Stomach (tissue), 19 donors: ENCODE measurements around the gene ESM1. TPM values are rescaled to one million over a fixed set of nuclear protein-coding genes. Genes with fewer than 3 reads are reported as not detected.

ENCODE experiments used
- DNase-seq, 2 donors: peaks; one replicate each; pipeline versions ENCODE4 v3.0.0 to v3.0.0-alpha.2; 2013 to 2019
- H3K27ac ChIP-seq, 5 donors: fragments of 200-600 bp in 4 of 5; sonication (generic) in 4 of 5; one replicate each; pipeline ENCODE4 v1.5.1; 2013 to 2019; ENCODE audit warnings: mild to moderate bottlenecking in 1 of 5, moderate library complexity in 1 of 5
- H3K27me3 ChIP-seq, 3 donors: fragments of 200-600 bp; sonication (generic); one replicate each; pipeline ENCODE4 v1.5.1; 2017 to 2019; ENCODE audit warnings: mixed run types in 1 of 3
- H3K36me3 ChIP-seq, 4 donors: fragments of 200-600 bp; sonication (generic); 1 replicate in 3 of 4; 2 replicates in 1 of 4; pipeline ENCODE4 v1.5.1; 2016 to 2019
- H3K4me1 ChIP-seq, 4 donors: fragments of 200-600 bp; sonication (generic); one replicate each; pipeline ENCODE4 v1.5.1; 2016 to 2019
- H3K4me3 ChIP-seq, 4 donors: fragments of 200-600 bp; sonication (generic) in 3 of 4; one replicate each; pipeline ENCODE4 v1.5.1; 2016 to 2019; ENCODE audit warnings: mild to moderate bottlenecking in 1 of 4
- H3K9me3 ChIP-seq, 4 donors: fragments of 200-600 bp; sonication (generic); one replicate each; pipeline ENCODE4 v1.5.1; 2016 to 2019
- EP300 ChIP-seq: sonication (generic); formaldehyde crosslinking; IDR thresholded peaks from one replicate; pipeline ENCODE4 v1.6.1; 2017; ENCODE audit warnings: antibody characterized with exemption
- POLR2A ChIP-seq, 4 donors: fragments of 450-650 bp; IDR thresholded peaks; one replicate each; pipeline ENCODE4 v1.6.1; 2016; ENCODE audit warnings: antibody characterized with exemption in 4 of 4, control low read depth in 2 of 4, mild to moderate bottlenecking in 1 of 4, moderate library complexity in 1 of 4
- POLR2AphosphoS5 ChIP-seq, 3 donors: sonication (generic); formaldehyde crosslinking; IDR thresholded peaks; one replicate each; pipeline ENCODE4 v1.6.1; 2016; ENCODE audit warnings: antibody characterized with exemption in 3 of 3
- WGBS, 5 donors: extraction: QIAGEN DNeasy Blood & Tissue Kit in 3 of 5; methylation state at CpG; one replicate each; pipeline versions ENCODE4 v1.1.5 to v1.1.7; 2013 to 2018; 5-methylcytosine and 5-hydroxymethylcytosine counted together
- intact Hi-C: fragments of 100-400 bp; cut with DNase I; formaldehyde crosslinking; loops from one replicate; pipeline ENCODE4 v1.15.1; 2023; ENCODE audit warnings: low total_unique reads
- long read RNA-seq, 10 donors: transcript quantifications; one replicate each; lab custom pipeline, GENCODE V29; 2026
- polyA plus RNA-seq, 3 donors: library from polyadenylated mRNA; stranded (reverse); fragments of 200-250 nt; gene quantifications; one replicate each; pipeline ENCODE4 v1.2.3, GENCODE V29; 2013
- total RNA-seq, 5 donors: library from RNA; depleted of rRNA; stranded (reverse); fragments of >200 nt; gene quantifications; one replicate each; pipeline versions ENCODE4 v1.1.0 to v1.2.3, GENCODE V29; 2014 to 2016
- TF ChIP-seq, protein P1 (sequence below), 7 experiments: fragments of 450-650 bp in 4 of 7; fragments of 200-600 bp in 3 of 7; sonication (generic) in 3 of 7; IDR thresholded peaks; one replicate each; pipeline ENCODE4 v1.5.1; 2016 to 2019; ENCODE audit warnings: antibody characterized with exemption in 7 of 7, control low read depth in 2 of 7, mild to moderate bottlenecking in 1 of 7
- donor health status: healthy with polysubstance abuse.
- donor health status: Bipolar disorder and iron deficiency.
- donor health status: healthy.

ESM1 gene, protein sequence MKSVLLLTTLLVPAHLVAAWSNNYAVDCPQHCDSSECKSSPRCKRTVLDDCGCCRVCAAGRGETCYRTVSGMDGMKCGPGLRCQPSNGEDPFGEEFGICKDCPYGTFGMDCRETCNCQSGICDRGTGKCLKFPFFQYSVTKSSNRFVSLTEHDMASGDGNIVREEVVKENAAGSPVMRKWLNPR
- total RNA-seq: under 1 TPM in 1 of 5 donors, not detected in 4; 0.55 TPM
- polyA plus RNA-seq: under 1 TPM; 0.15 to 0.61 (median 0.56) TPM
- long read RNA-seq, donor 1: 0 reads
- long read RNA-seq, donor 2: 0 reads
- long read RNA-seq, donor 3: 0 reads
- long read RNA-seq, donor 4: 0 reads
- long read RNA-seq, donor 5, partial matches to known transcripts: 0 of 1 reads
- long read RNA-seq, donor 5, other reads (novel, unspliced or antisense): 0 of 1 reads
- long read RNA-seq, donor 6: 0 reads
- long read RNA-seq, donor 7, partial matches to known transcripts: 0 of 1 reads
- long read RNA-seq, donor 7, other reads (novel, unspliced or antisense): 0 of 1 reads
- long read RNA-seq, donor 8, partial matches to known transcripts: 0 of 1 reads
- long read RNA-seq, donor 8, other reads (novel, unspliced or antisense): 0 of 1 reads
- long read RNA-seq, donor 9: 0 reads
- long read RNA-seq, donor 10, partial matches to known transcripts: 0 of 1 reads
- long read RNA-seq, donor 10, other reads (novel, unspliced or antisense): 0 of 1 reads

DNA sequence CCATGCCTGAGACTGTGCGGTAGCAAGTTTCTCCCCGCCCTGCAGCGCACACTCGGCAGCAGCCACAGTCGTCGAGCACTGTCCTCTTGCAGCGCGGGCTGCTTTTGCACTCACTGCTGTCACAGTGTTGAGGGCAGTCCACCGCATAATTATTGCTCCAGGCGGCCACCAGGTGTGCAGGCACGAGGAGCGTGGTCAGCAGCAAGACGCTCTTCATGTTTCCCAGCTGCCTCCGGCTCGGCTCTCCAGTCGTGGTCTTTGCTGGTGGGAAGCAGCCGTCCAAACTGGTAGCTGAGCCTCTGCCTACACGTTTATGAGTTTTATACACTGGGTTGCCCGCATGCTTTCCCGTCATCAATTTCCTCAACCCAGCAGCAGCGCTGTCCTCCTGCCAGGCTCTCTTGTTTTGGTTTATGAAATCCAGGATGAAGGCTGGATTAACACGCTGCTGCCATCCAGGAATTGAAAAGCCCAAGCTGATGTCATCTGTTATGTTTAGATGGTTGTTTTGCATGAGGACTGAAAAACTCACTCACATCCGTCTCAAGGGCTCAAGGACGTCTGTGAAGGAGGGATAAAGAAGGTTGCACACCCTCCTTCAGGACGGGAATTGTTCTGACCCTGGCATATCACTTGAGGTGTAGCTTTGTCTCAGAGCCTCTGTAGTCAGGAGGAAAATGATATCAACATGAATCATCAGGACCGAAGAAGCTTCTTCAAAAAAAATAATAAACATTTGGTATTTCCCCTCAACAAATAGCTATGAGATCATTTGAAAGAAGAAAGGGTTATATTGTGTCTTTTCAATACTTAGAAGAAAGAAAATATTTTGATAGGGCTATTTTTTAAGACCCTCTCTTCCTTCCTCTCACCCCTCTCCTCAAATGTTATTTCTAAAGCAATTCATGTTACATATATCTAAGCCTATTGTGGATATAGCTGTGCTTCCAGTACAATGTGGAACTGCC lies at the start of gene ESM1:
ESM1 (minus strand) TSS at position 293 of the 968 bp plus-strand sequence; CDS start at position 217, 76 bp downstream.
- TF ChIP-seq EP300 (no peak), POLR2A (IDR thresholded peaks at IDR 0.05) (no peak), POLR2AphosphoS5 (IDR thresholded peaks at IDR 0.05) (no peak)
- TF ChIP-seq, protein P1, sequence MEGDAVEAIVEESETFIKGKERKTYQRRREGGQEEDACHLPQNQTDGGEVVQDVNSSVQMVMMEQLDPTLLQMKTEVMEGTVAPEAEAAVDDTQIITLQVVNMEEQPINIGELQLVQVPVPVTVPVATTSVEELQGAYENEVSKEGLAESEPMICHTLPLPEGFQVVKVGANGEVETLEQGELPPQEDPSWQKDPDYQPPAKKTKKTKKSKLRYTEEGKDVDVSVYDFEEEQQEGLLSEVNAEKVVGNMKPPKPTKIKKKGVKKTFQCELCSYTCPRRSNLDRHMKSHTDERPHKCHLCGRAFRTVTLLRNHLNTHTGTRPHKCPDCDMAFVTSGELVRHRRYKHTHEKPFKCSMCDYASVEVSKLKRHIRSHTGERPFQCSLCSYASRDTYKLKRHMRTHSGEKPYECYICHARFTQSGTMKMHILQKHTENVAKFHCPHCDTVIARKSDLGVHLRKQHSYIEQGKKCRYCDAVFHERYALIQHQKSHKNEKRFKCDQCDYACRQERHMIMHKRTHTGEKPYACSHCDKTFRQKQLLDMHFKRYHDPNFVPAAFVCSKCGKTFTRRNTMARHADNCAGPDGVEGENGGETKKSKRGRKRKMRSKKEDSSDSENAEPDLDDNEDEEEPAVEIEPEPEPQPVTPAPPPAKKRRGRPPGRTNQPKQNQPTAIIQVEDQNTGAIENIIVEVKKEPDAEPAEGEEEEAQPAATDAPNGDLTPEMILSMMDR (IDR thresholded peaks at IDR 0.05): no peak
- DNase-seq: peak in 1 of 2 donors; percentile 30
- intact Hi-C loops: no loop called here
- Histone ChIP-seq H3K27me3 (peaks cover 7 to 65% (median 23%) of the 10 kb centered on the region in 3 donors), H3K9me3 (no peaks in the 10 kb centered on the region), H3K27ac (no peak within 1 kb of the TSS), H3K4me1 (peaks cover 0 to 16% (median 7%) of the 10 kb centered on the region in 4 donors), H3K4me3 (peak within 1 kb of the TSS in 1 of 4 donors; percentile 25), H3K36me3 (no peaks in the 10 kb centered on the region)
- WGBS, 5 donors: 22 to 33% (median 29%) methylated on average over 16 to 26 of the region's 26 CpGs

DNA sequence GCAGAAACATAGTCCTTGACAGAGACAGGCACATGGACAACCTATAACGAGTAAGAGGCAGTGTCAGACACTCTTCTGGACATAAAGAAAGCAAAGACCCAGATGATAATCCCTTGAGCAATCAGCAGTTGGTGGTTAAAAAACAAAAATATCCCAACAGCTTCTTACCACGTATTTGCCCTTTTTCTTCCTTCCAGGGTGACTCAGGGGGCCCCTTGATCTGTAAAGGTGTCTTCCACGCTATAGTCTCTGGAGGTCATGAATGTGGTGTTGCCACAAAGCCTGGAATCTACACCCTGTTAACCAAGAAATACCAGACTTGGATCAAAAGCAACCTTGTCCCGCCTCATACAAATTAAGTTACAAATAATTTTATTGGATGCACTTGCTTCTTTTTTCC lies 48.2 kb upstream of the ESM1 start:
- TF ChIP-seq POLR2AphosphoS5 (IDR thresholded peaks at IDR 0.05) (no peak), POLR2A (IDR thresholded peaks at IDR 0.05) (no peak), EP300 (no peak)
- TF ChIP-seq, protein P1 (IDR thresholded peaks at IDR 0.05): no peak
- DNase-seq: no peak

DNA sequence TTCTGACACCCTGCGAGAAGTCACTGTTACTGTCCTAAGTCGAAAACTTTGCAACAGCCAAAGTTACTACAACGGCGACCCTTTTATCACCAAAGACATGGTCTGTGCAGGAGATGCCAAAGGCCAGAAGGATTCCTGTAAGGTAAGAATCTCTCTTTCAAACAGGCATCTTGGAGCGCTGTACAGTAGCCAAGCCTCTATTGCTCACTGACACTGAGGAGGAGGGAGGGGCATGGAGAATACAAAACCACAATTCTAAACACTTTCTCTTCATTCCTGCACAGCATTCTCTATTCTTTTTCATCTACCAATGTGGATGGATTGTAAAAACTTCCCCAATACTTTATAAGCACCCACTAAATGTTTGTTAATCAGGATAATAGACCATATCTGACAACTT lies 46.1 kb upstream of the ESM1 start:
- intact Hi-C loops: no loop called here
- TF ChIP-seq POLR2A (IDR thresholded peaks at IDR 0.05): no peak
- TF ChIP-seq, protein P1 (IDR thresholded peaks at IDR 0.05): no peak
- no peak for TF ChIP-seq POLR2AphosphoS5 (IDR thresholded peaks at IDR 0.05)
- TF ChIP-seq EP300: no peak
- H3K4me1 ChIP-seq: no peaks in the 10 kb centered on the region
- no peak overlapping the region for H3K27ac ChIP-seq
- no peaks in the 10 kb centered on the region for H3K9me3 ChIP-seq
- WGBS, 5 donors: 91 to 97% (median 95%) methylated on average over 5 of the region's 5 CpGs
- no peak for DNase-seq
- no peaks in the 10 kb centered on the region for H3K27me3 ChIP-seq
- no peaks in the 10 kb centered on the region for H3K36me3 ChIP-seq
- no peak overlapping the region for H3K4me3 ChIP-seq

More for the DNA sequence above, 48.2 kb upstream of the ESM1 start:
- Histone ChIP-seq H3K27ac (no peak overlapping the region), H3K4me3 (no peak overlapping the region), H3K4me1 (no peaks in the 10 kb centered on the region), H3K27me3 (no peaks in the 10 kb centered on the region), H3K9me3 (no peaks in the 10 kb centered on the region), H3K36me3 (no peaks in the 10 kb centered on the region)
- intact Hi-C loops: no loop called here
- 71 to 81% (median 73%) methylated on average over 4 of the region's 4 CpGs for WGBS, 5 donors
